OCI-LY7 (cell line): ENCODE results near the gene GBX2. TPM values are rescaled to one million over a fixed set of nuclear protein-coding genes. Genes with fewer than 3 reads are reported as not detected.

Experiments
- BruUV-seq: library from RNA; stranded (reverse); fragments of 400-500 nt; replicated peaks from 2 replicates; lab custom pipeline; 2021; lab: Mats Ljungman, UMichigan
- CTCF ChIA-PET: fragments of 300-600 bp; sonication (Branson Sonifier 250); formaldehyde crosslinking; loops from one replicate; lab custom pipeline; 2022; ENCODE audit warnings: antibody characterized with exemption; ENCODE audit not compliant: unreplicated experiment; lab: Charles Lee
- POLR2A ChIA-PET: fragments of 300-600 bp; sonication (Branson Sonifier 250); formaldehyde crosslinking; loops from one replicate; lab custom pipeline; 2022; ENCODE audit warnings: antibody characterized with exemption; lab: Charles Lee
- DNase-seq: peaks from one replicate; pipeline ENCODE4 v3.0.0-alpha.2; 2015; ENCODE audit warnings: low spot score
- H2AFZ ChIP-seq: fragments of 200-600 bp; sonication (generic), shearing (Covaris generic); 2 replicates; pipeline ENCODE4 v1.6.1; 2014; ENCODE audit warnings: mild to moderate bottlenecking, antibody characterized with exemption, low read length, moderate library complexity
- H3K27ac ChIP-seq: fragments of 200-600 bp; sonication (generic); 2 replicates; pipeline ENCODE4 v1.5.1; 2014; ENCODE audit warnings: mixed run types, low read depth, mild to moderate bottlenecking, moderate library complexity, low read length, inconsistent platforms; ENCODE audit not compliant: poor library complexity, severe bottlenecking
- H3K36me3 ChIP-seq: fragments of 200-600 bp; sonication (generic); 2 replicates; pipeline ENCODE4 v1.6.1; 2014; ENCODE audit warnings: mild to moderate bottlenecking, antibody characterized with exemption, low read length, moderate library complexity, mixed read lengths; ENCODE audit not compliant: insufficient read depth
- H3K4me1 ChIP-seq: fragments of 200-600 bp; sonication (generic); 2 replicates; pipeline ENCODE4 v1.5.1; 2014; ENCODE audit warnings: mild to moderate bottlenecking, low read length; ENCODE audit not compliant: insufficient read depth, poor library complexity, severe bottlenecking
- H3K4me2 ChIP-seq: fragments of 200-600 bp; sonication (generic); 2 replicates; pipeline ENCODE4 v1.6.1; 2014; ENCODE audit warnings: mild to moderate bottlenecking, low read length
- H3K4me3 ChIP-seq: fragments of 200-600 bp; sonication (generic); 2 replicates; pipeline ENCODE4 v1.5.1; 2014; ENCODE audit warnings: mild to moderate bottlenecking, low read depth, low read length; ENCODE audit not compliant: poor library complexity, severe bottlenecking
- H3K79me2 ChIP-seq: fragments of 200-600 bp; sonication (generic); 2 replicates; pipeline ENCODE4 v1.6.1; 2016; ENCODE audit warnings: low read depth, mild to moderate bottlenecking, low read length, moderate library complexity, mixed read lengths; ENCODE audit not compliant: insufficient read depth
- H3K9me2 ChIP-seq: fragments of 200-600 bp; sonication (generic); 2 replicates; pipeline ENCODE4 v1.6.1; 2016; ENCODE audit warnings: mild to moderate bottlenecking, low read length, mixed read lengths; ENCODE audit not compliant: insufficient read depth
- H3K9me3 ChIP-seq: fragments of 200-600 bp; sonication (generic); 2 replicates; pipeline ENCODE4 v1.6.1; 2014; ENCODE audit warnings: mild to moderate bottlenecking, mixed run types, low read length, mixed read lengths
- H4K20me1 ChIP-seq: fragments of 200-600 bp; sonication (generic); 2 replicates; pipeline ENCODE4 v1.6.1; 2014; ENCODE audit warnings: mild to moderate bottlenecking, antibody characterized with exemption, low read length, moderate library complexity, mixed read lengths; ENCODE audit not compliant: insufficient read depth
- EZH2phosphoT487 ChIP-seq: fragments of 200-600 bp; sonication (generic); IDR thresholded peaks from 2 replicates; pipeline ENCODE4 v1.6.1; 2018; ENCODE audit warnings: low read depth, borderline replicate concordance, mild to moderate bottlenecking, mixed run types, antibody characterized with exemption, low read length, moderate library complexity, mixed read lengths
- intact Hi-C: fragments of 100-400 bp; cut with micrococcal nuclease; formaldehyde crosslinking; loops from one replicate; pipeline ENCODE4 v1.10.0; 2022; ENCODE audit not compliant: unreplicated experiment
- small RNA-seq: library from RNA; depleted of rRNA; stranded (forward); fragments of <200 nt; gene quantifications from one replicate; pipeline ENCODE3, GENCODE V24; 2014
- total RNA-seq, 2 experiments: library from RNA; depleted of rRNA in 1 of 2; stranded (reverse); fragments of >200 nt in 1 of 2; shearing (Covaris generic) in 1 of 2; gene quantifications; 2 replicates each; pipeline ENCODE4 v1.2.3, GENCODE V29; 2014 to 2022

GBX2 gene
- total RNA-seq, 2 experiments from 2014 or later, result not detected

DNA sequence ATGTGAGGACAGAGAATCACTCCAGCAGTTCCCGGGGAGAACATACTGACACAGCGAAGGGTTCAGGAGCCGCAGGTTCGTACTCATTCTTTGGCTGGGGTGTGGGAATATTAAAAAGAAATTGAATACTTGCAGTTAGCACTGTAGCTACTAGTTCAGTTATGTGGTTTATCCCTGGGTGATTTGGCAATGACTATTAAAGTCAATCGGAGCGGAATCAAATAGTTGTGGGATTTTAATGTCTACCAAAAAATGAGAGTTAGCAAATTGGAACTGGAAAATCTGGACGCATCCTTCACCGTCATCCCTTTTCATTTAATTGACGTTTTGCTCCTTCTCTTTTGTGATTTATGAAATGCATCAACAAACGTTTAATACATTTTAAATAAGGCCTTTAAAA lies 50.8 kb downstream of the GBX2 start:
- BruUV-seq, result no TSS peak

More for the DNA sequence above, 50.8 kb downstream of the GBX2 start:
- Histone ChIP-seq H4K20me1 (no peaks in the 10 kb centered on the region), H3K9me3 (no peaks in the 10 kb centered on the region), H3K4me3 (no peak overlapping the region), H3K36me3 (no peaks in the 10 kb centered on the region), H2AFZ (no peak overlapping the region), H3K79me2 (no peaks in the 10 kb centered on the region), H3K27ac (no peak overlapping the region), H3K4me1 (no peaks in the 10 kb centered on the region), H3K9me2 (no peaks in the 10 kb centered on the region), H3K4me2 (no peak overlapping the region)
- no peak for DNase-seq
- intact Hi-C loops, result no loop called here
- POLR2A ChIA-PET, result no interaction called here
- CTCF ChIA-PET, result no interaction called here
- no peak for TF ChIP-seq EZH2phosphoT487

Small RNA genes lying within 50 kb of the gene (small RNA-seq; reads per million reads assigned to genes)
- gene RF00019, result not detected
- not detected for gene RNU1-31P

Other genes starting within 250 kb of the GBX2 start
- not detected in 2 replicates for gene ASB18, start 96.0 kb upstream of the GBX2 start, total RNA-seq (2014; rRNA removed; shearing (Covaris generic))
- not detected in 2 replicates for gene ASB18, start 96.0 kb upstream of the GBX2 start, total RNA-seq (2022)